RWPE2 (cell line): ENCODE results near the gene ARHGAP42.

ENCODE experiments used
- ATAC-seq: fragments of 200-7000 bp; cut with Tn5 transposase; 3 replicates; pipeline ENCODE4 v1.9.1; 2021; ENCODE audit warnings: low read depth
- DNase-seq: peaks from one replicate; pipeline ENCODE4 v3.0.0-alpha.2; 2020; ENCODE audit warnings: low spot score
- H3K27ac ChIP-seq: fragments of 450-650 bp; 2 replicates; pipeline ENCODE4 v1.5.1; 2017; ENCODE audit warnings: mild to moderate bottlenecking; ENCODE audit not compliant: poor library complexity, severe bottlenecking
- H3K27me3 ChIP-seq: fragments of 250-450 bp; sonication (Bioruptor Pico); 2 replicates; pipeline ENCODE4 v1.5.1; 2021; ENCODE audit warnings: mild to moderate bottlenecking, moderate library complexity; ENCODE audit not compliant: insufficient read depth, poor library complexity, severe bottlenecking
- H3K36me3 ChIP-seq: fragments of 250-450 bp; sonication (Bioruptor Pico); 2 replicates; pipeline ENCODE4 v1.5.1; 2020; ENCODE audit warnings: low read depth, mild to moderate bottlenecking, moderate library complexity
- H3K4me1 ChIP-seq: fragments of 250-450 bp; sonication (Bioruptor Pico); 2 replicates; pipeline ENCODE4 v1.5.1; 2021; ENCODE audit warnings: mild to moderate bottlenecking, moderate library complexity; ENCODE audit not compliant: insufficient read depth, poor library complexity, severe bottlenecking
- H3K4me3 ChIP-seq: fragments of 250-450 bp; sonication (Bioruptor Pico); 2 replicates; pipeline ENCODE4 v1.5.1; 2021; ENCODE audit warnings: mild to moderate bottlenecking, moderate library complexity; ENCODE audit not compliant: severe bottlenecking
- H3K9me3 ChIP-seq: fragments of 250-450 bp; sonication (Bioruptor Pico); 2 replicates; pipeline ENCODE4 v1.5.1; 2021; ENCODE audit warnings: mild to moderate bottlenecking, moderate library complexity; ENCODE audit not compliant: severe bottlenecking
- CTCF ChIP-seq: fragments of 450-650 bp; IDR thresholded peaks from one replicate; pipeline ENCODE4 v1.5.1; 2017; ENCODE audit warnings: mild to moderate bottlenecking, moderate library complexity; ENCODE audit not compliant: poor library complexity, severe bottlenecking

ARHGAP42 gene

DNA sequence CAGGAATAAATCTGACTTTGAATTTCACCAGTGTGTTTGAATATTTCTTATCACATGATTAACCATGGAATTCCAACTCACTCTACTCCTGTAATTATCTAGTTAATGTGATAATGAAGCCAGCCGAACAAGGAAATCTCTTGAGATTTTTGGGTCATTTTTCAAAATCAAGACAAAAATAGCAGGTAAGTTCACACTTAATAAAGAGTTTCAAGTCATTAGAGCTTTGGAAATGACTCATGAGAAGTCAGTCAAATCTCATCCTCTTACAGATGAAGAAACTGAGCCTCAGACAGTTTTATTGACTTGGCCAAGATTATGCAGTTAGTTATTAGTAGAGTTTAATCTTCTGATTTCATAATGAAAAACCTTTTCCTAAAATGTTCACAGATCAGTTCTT lies 148.8 kb downstream of the ARHGAP42 start:
- no peaks in the 10 kb centered on the region for H3K27me3 ChIP-seq
- peaks cover 4% of the 10 kb centered on the region for H3K4me1 ChIP-seq
- H3K36me3 ChIP-seq: no peaks in the 10 kb centered on the region
- no peak overlapping the region for H3K4me3 ChIP-seq
- H3K9me3 ChIP-seq: no peaks in the 10 kb centered on the region
- TF ChIP-seq CTCF: no peak
- ATAC-seq: no peak
- DNase-seq: no peak
- no peak overlapping the region for H3K27ac ChIP-seq

GRCh38 chr11:100837311-100837710 lies 150.2 kb downstream of the ARHGAP42 start:
- ATAC-seq (no peak), DNase-seq (no peak)
- no peak for TF ChIP-seq CTCF
- Histone ChIP-seq H3K27me3 (no peaks in the 10 kb centered on the region), H3K4me3 (no peak overlapping the region), H3K36me3 (no peaks in the 10 kb centered on the region), H3K27ac (no peak overlapping the region), H3K4me1 (no peaks in the 10 kb centered on the region), H3K9me3 (no peaks in the 10 kb centered on the region)

GRCh38 chr11:100841711-100842407 lies 154.8 kb downstream of the ARHGAP42 start:
- no peaks in the 10 kb centered on the region for H3K27me3 ChIP-seq
- DNase-seq (no peak), ATAC-seq (no peak)
- no peaks in the 10 kb centered on the region for H3K9me3 ChIP-seq
- H3K36me3 ChIP-seq: no peaks in the 10 kb centered on the region
- H3K4me3 ChIP-seq: no peak overlapping the region
- H3K27ac ChIP-seq: no peak overlapping the region
- TF ChIP-seq CTCF: no peak
- no peaks in the 10 kb centered on the region for H3K4me1 ChIP-seq

DNA sequence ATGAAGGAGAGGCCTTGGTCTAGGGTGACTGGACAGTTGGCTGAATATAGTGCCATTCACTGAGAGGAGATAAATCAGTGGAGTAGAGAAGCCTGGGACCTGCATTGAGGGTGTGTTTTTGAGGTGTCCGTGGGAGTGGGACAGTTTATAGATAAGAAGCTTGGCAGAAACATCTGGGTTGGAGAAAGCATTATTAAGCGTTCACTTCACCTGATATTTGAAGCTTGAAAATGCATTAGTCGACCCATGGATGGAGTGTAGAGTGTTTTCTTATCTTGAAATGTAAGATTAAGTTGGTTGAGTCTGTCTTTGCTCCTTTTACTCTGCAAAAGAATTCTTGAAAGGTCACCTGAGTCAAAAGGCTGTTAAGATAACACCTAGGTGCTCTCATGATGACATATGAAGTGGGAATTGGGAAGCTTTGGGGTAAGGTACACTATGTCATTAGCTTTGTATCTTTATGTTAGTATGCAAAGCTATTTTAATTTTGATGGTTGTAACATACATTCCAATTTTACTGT lies 160.7 kb downstream of the ARHGAP42 start:
- Histone ChIP-seq H3K27ac (no peak overlapping the region), H3K4me1 (no peaks in the 10 kb centered on the region), H3K9me3 (no peaks in the 10 kb centered on the region), H3K27me3 (no peaks in the 10 kb centered on the region), H3K4me3 (no peak overlapping the region), H3K36me3 (no peaks in the 10 kb centered on the region)
- TF ChIP-seq CTCF: no peak
- DNase-seq (no peak), ATAC-seq (no peak)

- DNase-seq (no peak), ATAC-seq (no peak)
- Histone ChIP-seq H3K27me3 (no peaks in the 10 kb centered on the region), H3K36me3 (no peaks in the 10 kb centered on the region), H3K4me3 (no peak overlapping the region), H3K4me1 (no peaks in the 10 kb centered on the region), H3K9me3 (no peaks in the 10 kb centered on the region), H3K27ac (no peak overlapping the region)
- TF ChIP-seq CTCF: no peak
These were observed 162.2 kb downstream of the ARHGAP42 start for GRCh38 chr11:100849009-100849900.
